ENCODE data around the gene NCOA3.
"Not testable (repeated sequence)": the region's sequence is repeated elsewhere in the genome, so short reads cannot be mapped to it uniquely, and the experiment has no call there.

The NCOA3 gene

GRCh38 chr20:47561603-47562583, 60.2 kb downstream of the NCOA3 start:
- DNase-seq (ENCODE audit: low read depth in 2 of 2): no peak

DNA sequence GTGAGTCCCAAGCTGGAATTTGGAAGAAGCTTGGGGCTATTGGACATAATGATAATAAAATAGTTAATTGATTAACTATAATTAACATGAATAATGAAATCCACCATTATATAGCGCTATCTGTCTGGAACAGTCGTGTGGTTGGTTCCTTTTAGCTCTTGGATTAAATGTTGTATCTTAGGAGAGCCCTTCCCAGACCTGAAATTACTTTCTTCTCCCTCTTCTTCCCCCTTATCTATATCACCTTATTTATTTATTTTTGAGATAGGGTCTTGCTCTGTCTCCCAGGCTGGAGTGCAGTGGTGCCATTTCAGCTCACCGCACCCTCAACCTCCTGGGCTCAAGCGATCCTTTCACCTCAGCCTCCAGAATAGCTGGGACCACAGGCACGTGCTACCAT, 64.6 kb downstream of the NCOA3 start:
- DNase-seq (ENCODE audit: low read depth in 2 of 2): no peak

GRCh38 chr20:47568019-47568418, 66.3 kb downstream of the NCOA3 start:
- no peak for DNase-seq (ENCODE audit: low read depth in 2 of 2)

- no peak for DNase-seq (ENCODE audit: low read depth in 2 of 2)
These were observed 67.2 kb downstream of the NCOA3 start for GRCh38 chr20:47568837-47569410.

GRCh38 chr20:47571426-47571825, 69.7 kb downstream of the NCOA3 start:
- DNase-seq (ENCODE audit: low read depth in 2 of 2): no peak

- DNase-seq (ENCODE audit: low read depth in 2 of 2): no peak
These were observed 70.5 kb downstream of the NCOA3 start for GRCh38 chr20:47572105-47572729.

DNA sequence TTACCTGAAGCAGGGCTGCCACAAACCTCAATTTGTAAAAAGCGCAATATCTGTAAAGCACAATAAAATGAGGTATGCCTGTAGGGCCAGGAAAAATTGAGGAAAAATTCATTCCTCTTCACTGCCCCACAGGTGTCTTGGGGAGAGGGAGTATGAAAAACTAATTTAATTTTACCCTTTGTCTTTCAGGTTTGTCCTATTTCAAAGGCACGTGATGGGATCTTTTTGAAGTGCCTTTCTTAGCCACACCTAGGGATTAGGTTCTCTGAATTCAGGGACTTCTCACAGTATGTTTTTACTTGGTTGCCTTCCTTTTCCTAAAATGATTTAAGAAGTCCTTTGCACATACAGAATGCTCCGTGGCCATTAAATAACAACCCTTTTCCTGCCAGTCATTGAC, 71.9 kb downstream of the NCOA3 start:
- no peak for DNase-seq (ENCODE audit: low read depth in 2 of 2)

DNA sequence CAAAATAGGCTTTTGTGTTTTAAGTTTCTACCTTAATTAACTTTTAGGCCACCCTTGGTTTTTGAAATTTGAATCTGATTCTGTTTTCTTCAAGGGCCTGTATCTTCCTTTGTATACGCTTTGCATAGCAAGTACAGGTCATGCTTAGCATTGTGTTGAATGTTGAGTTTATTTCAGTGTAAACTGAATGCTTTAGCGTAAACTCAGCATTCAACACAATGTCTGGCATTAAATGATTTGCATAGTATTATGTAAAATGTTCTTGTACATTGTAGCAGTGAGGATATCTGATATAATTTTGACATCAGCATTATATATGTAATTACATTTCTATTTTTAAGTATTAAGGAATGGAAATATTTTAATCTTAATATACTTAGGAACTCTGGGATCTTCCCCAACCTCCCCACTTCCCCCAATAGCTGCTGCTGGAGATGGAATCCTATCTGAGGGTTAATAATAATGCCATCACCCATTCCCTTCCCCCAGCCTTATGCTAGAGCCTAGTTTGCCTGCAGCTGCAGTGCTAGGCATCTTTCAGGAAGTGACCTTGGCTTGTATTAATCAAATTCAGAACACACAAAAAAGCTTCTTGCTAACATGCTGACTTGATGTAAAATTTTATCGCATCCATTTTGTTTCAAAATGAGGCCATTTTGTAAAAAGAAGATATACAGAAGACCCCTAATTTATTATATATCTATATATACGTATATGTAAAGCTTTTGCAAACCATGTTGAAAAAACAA, 73.1 kb downstream of the NCOA3 start:
- DNase-seq (ENCODE audit: low read depth in 2 of 2): no peak

DNA sequence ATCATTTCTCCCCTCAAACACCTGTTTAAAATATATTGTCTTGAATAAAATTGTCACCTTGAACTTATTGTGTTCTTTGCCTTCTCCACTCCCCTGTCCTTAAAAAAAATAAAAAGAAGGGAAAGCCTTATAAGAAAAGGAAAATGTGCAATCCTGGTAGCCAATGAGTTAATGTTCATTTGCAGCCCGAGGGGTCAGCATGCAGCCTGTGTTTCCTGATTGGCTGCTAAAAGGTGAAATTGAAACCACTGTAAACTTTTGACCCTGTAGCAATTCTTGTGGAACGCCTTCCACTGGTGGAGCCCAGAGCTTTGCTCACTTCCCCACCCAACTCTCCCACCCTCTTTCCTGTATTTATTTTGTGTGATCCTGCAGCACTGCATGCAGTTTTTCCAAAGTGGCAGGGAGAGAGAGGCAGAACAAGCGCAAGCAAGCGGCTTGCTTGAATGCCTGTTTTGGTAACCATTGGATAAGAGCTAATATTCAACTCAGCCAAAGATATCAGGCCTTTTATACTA, 74.9 kb downstream of the NCOA3 start:
- peak in 1 of 2 experiments; percentile 50 for DNase-seq (ENCODE audit: low read depth in 2 of 2)

GRCh38 chr20:47577314-47577713, 75.6 kb downstream of the NCOA3 start:
- no peak for DNase-seq (ENCODE audit: low read depth in 2 of 2)

GRCh38 chr20:47578543-47578942, 76.9 kb downstream of the NCOA3 start:
- no peak for DNase-seq (ENCODE audit: low read depth in 2 of 2)

GRCh38 chr20:47580686-47581085, 79.0 kb downstream of the NCOA3 start:
- DNase-seq (ENCODE audit: low read depth in 2 of 2): not testable (repeated sequence)

- DNase-seq (ENCODE audit: low read depth in 2 of 2): no peak
These were observed 79.4 kb downstream of the NCOA3 start for GRCh38 chr20:47581090-47581489.

- no peak for DNase-seq (ENCODE audit: low read depth in 2 of 2)
These were observed 81.9 kb downstream of the NCOA3 start for GRCh38 chr20:47583551-47583950.

- no peak for DNase-seq (ENCODE audit: low read depth in 2 of 2)
These were observed 83.5 kb downstream of the NCOA3 start for GRCh38 chr20:47585087-47585747.

DNA sequence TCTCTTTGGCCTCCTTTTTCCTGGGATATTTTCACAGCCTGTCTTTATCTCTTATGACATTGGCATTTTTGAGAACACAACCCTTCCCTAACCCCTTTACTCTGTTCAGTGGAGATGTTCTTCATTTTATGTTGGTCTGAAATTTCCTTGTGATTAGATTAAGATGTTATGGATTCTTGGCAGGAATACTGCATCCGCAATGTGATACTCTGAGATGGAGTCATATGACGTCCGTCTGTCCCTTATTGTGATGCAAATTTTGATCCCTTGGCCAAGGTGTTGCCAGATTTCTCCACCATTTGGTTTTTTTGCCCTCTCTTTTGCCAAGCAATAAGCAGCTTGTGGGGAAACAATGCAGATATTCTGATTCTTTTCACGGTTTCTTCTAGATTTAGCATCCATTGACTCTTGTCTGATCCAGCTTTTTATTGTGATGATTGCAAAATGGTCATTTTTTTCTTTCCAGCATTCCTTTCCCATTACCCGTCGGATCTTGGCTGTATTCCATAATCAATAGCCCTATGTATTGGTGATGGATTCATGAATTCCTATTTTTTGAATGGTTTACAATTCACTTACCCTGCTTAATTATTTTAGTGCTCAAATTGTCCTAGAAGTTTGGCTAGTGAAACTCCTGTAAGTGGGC, 85.1 kb downstream of the NCOA3 start:
- DNase-seq (ENCODE audit: low read depth in 2 of 2): peak in 1 of 2 experiments; percentile 49

- no peak for DNase-seq (ENCODE audit: low read depth in 2 of 2)
These were observed 86.5 kb downstream of the NCOA3 start for GRCh38 chr20:47588158-47588557.

DNA sequence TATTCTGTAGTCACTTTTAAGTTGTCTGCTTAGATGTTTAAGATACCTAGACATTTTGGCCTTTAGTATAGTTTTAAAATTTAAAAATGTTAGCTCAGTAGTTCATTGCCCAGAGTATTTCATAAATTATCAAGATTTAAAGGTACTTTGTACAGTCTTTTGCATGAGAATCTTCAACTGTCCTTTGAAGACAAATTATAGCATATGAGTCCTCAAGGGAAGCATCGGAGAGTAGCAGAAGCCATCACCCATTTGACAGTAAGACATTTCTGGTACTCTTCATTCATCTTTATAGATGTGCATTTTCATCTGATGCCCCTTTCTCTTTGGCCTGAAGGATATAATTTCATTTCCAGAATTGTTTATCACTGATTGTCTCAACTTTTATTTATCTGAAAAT, 89.5 kb downstream of the NCOA3 start:
- DNase-seq (ENCODE audit: low read depth in 2 of 2): no peak

DNA sequence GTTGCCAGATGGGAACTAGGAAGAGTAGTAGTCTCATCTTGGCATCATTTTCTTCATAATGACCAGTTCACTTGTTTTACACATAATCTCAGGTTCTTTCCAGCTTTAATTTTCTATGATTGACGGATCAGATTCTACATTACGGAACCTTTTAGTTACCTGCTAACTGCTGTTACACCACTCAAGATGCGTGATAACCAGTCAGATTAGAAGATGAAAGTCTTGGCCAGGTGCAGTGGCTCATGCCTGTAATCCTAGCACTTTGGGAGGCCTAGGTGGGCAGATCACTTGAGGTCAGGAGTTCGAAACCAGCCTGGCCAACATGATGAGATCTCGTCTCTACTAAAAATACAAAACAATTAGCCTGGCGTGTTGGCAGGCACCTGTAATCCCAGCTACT, 92.5 kb downstream of the NCOA3 start:
- no peak for DNase-seq (ENCODE audit: low read depth in 2 of 2)

GRCh38 chr20:47595138-47595537, 93.5 kb downstream of the NCOA3 start:
- not testable (repeated sequence) for DNase-seq (ENCODE audit: low read depth in 2 of 2)

Data from fibroblast of skin of left biceps (primary cell).